ENCODE measurements around the gene CEP164.
"Not testable (repeated sequence)": the region's sequence is repeated elsewhere in the genome, so short reads cannot be mapped to it uniquely, and the experiment has no call there.

Gene CEP164

GRCh38 chr11:117369534-117369933 is 41.9 kb downstream of the CEP164 start:
- no peak for FAIRE-seq

GRCh38 chr11:117371453-117371852 is 43.8 kb downstream of the CEP164 start:
- no peak for FAIRE-seq

GRCh38 chr11:117374316-117375055 is 46.8 kb downstream of the CEP164 start:
- no peak for FAIRE-seq

GRCh38 chr11:117375960-117376359 is 48.3 kb downstream of the CEP164 start:
- FAIRE-seq, result no peak

GRCh38 chr11:117376517-117376916 is 48.9 kb downstream of the CEP164 start:
- FAIRE-seq, result no peak

GRCh38 chr11:117378976-117379865 is 51.6 kb downstream of the CEP164 start:
- FAIRE-seq, result no peak

GRCh38 chr11:117380676-117381075 is 53.0 kb downstream of the CEP164 start:
- no peak for FAIRE-seq

GRCh38 chr11:117381481-117382387 is 54.1 kb downstream of the CEP164 start:
- no peak for FAIRE-seq

- no peak for FAIRE-seq
Measured at GRCh38 chr11:117382746-117383145, 55.1 kb downstream of the CEP164 start.

- no peak for FAIRE-seq
Measured at GRCh38 chr11:117384045-117384444, 56.4 kb downstream of the CEP164 start.

GRCh38 chr11:117385471-117385870 is 57.8 kb downstream of the CEP164 start:
- FAIRE-seq, result no peak

GRCh38 chr11:117385906-117386305 is 58.3 kb downstream of the CEP164 start:
- FAIRE-seq, result no peak

GRCh38 chr11:117387992-117388755 is 60.5 kb downstream of the CEP164 start:
- no peak for FAIRE-seq

GRCh38 chr11:117390743-117391142 is 63.1 kb downstream of the CEP164 start:
- no peak for FAIRE-seq

GRCh38 chr11:117391181-117391580 is 63.5 kb downstream of the CEP164 start:
- no peak for FAIRE-seq

- FAIRE-seq, result no peak
Measured at GRCh38 chr11:117392001-117392690, 64.5 kb downstream of the CEP164 start.

- no peak for FAIRE-seq
Measured at GRCh38 chr11:117392979-117393378, 65.3 kb downstream of the CEP164 start.

- no peak for FAIRE-seq
Measured at GRCh38 chr11:117394221-117394925, 66.7 kb downstream of the CEP164 start.

- no peak for FAIRE-seq
Measured at GRCh38 chr11:117395476-117395875, 67.8 kb downstream of the CEP164 start.

GRCh38 chr11:117396970-117397369 is 69.3 kb downstream of the CEP164 start:
- FAIRE-seq, result no peak

GRCh38 chr11:117398618-117399017 is 71.0 kb downstream of the CEP164 start:
- not testable (repeated sequence) for FAIRE-seq
